K562 (cell line): ENCODE data around the gene UBN1.

Experiments
- EZH2 ChIP-seq: IDR thresholded peaks from 2 replicates; pipeline ENCODE4 v1.6.1; 2012; ENCODE audit warnings: low read depth, mild to moderate bottlenecking, inconsistent platforms, low read length, borderline replicate concordance
- FOXP1 ChIP-seq: sonication (generic); formaldehyde crosslinking; IDR thresholded peaks from 2 replicates; pipeline ENCODE4 v1.8.0; 2022; ENCODE audit warnings: mild to moderate bottlenecking, missing genetic modification reagents
- NFIC ChIP-seq: fragments of 450-650 bp; IDR thresholded peaks from 2 replicates; pipeline ENCODE4 v1.6.1; 2017; ENCODE audit warnings: mild to moderate bottlenecking, inconsistent platforms
- POLR2A ChIP-seq: fragments of 450-650 bp; conservative IDR thresholded peaks from 2 replicates; pipeline ENCODE4 v1.6.1; 2016
- POLR2AphosphoS5 ChIP-seq: IDR thresholded peaks from 2 replicates; pipeline ENCODE4 v1.6.1; 2011; ENCODE audit warnings: mild to moderate bottlenecking, low read depth, low read length, moderate library complexity; ENCODE audit not compliant: control insufficient read depth, insufficient read depth
- SRSF3 ChIP-seq: fragments of 200-400 bp; formaldehyde crosslinking; IDR thresholded peaks from 2 replicates; pipeline ENCODE4 v1.6.1; 2016; ENCODE audit warnings: mild to moderate bottlenecking, low read length, moderate library complexity; ENCODE audit not compliant: insufficient read depth
- YY1 ChIP-seq, 3 experiments: IDR thresholded peaks; 2 replicates each; pipeline ENCODE4 v1.6.1; 2011; ENCODE audit warnings: low read length in 2 of 3, mild to moderate bottlenecking in 2 of 3, moderate library complexity in 2 of 3, borderline replicate concordance in 1 of 3, control low read depth in 1 of 3, low read depth in 1 of 3; ENCODE audit not compliant: insufficient read depth in 3 of 3, insufficient replicate concordance in 2 of 3, control insufficient read depth in 1 of 3, insufficient read length in 1 of 3; ENCODE audit errors: extremely low read depth in 1 of 3
- ZNF408 ChIP-seq: fragments of 250-450 bp; sonication (Bioruptor Pico); IDR thresholded peaks from 2 replicates; pipeline ENCODE4 v1.4.0; 2020; ENCODE audit warnings: low read depth, mild to moderate bottlenecking, moderate library complexity
- ZNF785 ChIP-seq: fragments of 250-450 bp; sonication (Bioruptor Pico); IDR thresholded peaks from 2 replicates; pipeline ENCODE4 v1.4.0; 2020; ENCODE audit warnings: mild to moderate bottlenecking
- TF ChIP-seq, protein P1 (sequence below), 2 experiments: fragments of 450-650 bp in 1 of 2; IDR thresholded peaks; 2 replicates each; pipeline ENCODE4 v1.6.1; 2011 to 2017; ENCODE audit warnings: low read depth in 2 of 2, antibody characterized with exemption in 1 of 2, borderline replicate concordance in 1 of 2, low read length in 1 of 2, mild to moderate bottlenecking in 1 of 2, mixed read lengths in 1 of 2; ENCODE audit not compliant: control insufficient read depth in 1 of 2
- TF ChIP-seq, protein P2 (sequence below), 2 experiments: fragments of 450-650 bp in 1 of 2; sonication (generic) in 1 of 2; formaldehyde crosslinking in 1 of 2; IDR thresholded peaks in 1 of 2; conservative IDR thresholded peaks in 1 of 2; 2 replicates each; pipeline versions ENCODE4 v1.6.1 to v1.8.1; 2016 to 2023; ENCODE audit warnings: mild to moderate bottlenecking in 2 of 2, moderate library complexity in 2 of 2, inconsistent platforms in 1 of 2, missing genetic modification reagents in 1 of 2
- TF ChIP-seq, protein P3 (sequence below): IDR thresholded peaks from 3 replicates; pipeline ENCODE4 v1.6.1; 2011; ENCODE audit warnings: borderline replicate concordance, mild to moderate bottlenecking, moderate library complexity; ENCODE audit not compliant: insufficient read length; ENCODE audit errors: extremely low read depth

DNA sequence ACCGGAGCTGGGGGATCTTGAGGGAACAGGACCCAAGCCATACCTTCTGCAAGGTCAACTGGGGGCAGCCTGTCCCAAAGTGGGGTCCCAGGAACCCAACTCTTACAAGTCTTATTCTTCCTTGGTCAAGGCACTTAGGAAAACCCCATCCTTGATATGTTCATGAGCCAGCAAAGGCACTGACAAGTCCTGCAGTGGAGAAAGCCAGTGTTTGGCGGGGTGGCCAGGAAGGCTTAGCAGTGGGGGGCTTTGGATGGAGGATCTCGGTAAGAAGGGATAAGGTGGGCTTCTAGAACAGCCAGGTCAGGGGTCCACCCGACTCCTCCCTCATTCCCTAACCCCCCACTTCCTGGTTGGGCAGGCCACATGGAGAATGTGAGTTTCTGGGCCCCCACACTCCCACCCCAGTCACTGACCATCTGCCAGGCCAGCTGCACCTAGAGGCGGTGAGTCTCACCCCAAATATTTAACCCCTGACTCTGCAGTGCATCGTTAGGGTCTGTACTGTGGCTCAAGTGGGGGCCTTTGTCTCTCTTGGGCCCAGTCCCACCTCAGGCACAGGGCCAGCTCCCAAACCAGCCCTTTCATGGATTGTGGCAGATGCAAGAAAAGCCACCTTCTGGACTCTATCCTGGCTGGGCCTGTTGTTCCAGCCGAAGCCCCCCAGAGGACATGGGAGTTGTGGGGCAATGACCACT is 67.4 kb downstream of the UBN1 start:
- TF ChIP-seq, protein P1, sequence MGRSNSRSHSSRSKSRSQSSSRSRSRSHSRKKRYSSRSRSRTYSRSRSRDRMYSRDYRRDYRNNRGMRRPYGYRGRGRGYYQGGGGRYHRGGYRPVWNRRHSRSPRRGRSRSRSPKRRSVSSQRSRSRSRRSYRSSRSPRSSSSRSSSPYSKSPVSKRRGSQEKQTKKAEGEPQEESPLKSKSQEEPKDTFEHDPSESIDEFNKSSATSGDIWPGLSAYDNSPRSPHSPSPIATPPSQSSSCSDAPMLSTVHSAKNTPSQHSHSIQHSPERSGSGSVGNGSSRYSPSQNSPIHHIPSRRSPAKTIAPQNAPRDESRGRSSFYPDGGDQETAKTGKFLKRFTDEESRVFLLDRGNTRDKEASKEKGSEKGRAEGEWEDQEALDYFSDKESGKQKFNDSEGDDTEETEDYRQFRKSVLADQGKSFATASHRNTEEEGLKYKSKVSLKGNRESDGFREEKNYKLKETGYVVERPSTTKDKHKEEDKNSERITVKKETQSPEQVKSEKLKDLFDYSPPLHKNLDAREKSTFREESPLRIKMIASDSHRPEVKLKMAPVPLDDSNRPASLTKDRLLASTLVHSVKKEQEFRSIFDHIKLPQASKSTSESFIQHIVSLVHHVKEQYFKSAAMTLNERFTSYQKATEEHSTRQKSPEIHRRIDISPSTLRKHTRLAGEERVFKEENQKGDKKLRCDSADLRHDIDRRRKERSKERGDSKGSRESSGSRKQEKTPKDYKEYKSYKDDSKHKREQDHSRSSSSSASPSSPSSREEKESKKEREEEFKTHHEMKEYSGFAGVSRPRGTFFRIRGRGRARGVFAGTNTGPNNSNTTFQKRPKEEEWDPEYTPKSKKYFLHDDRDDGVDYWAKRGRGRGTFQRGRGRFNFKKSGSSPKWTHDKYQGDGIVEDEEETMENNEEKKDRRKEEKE (IDR thresholded peaks at IDR 0.05; ENCODE audit: borderline replicate concordance in 1 of 2, control insufficient read depth in 1 of 2, low read depth in 2 of 2, low read length in 1 of 2), result no peak
- no peak for TF ChIP-seq ZNF408 (CRISPR knock-in tag)
- TF ChIP-seq, protein P2, sequence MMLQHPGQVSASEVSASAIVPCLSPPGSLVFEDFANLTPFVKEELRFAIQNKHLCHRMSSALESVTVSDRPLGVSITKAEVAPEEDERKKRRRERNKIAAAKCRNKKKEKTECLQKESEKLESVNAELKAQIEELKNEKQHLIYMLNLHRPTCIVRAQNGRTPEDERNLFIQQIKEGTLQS (IDR thresholded peaks at IDR 0.05), result no peak
- TF ChIP-seq, protein P2 (CRISPR knock-in tag; conservative IDR thresholded peaks at IDR 0.05), result no peak
- TF ChIP-seq POLR2A, result no peak
- no peak for TF ChIP-seq NFIC
- TF ChIP-seq SRSF3, result no peak
- TF ChIP-seq FOXP1, result no peak
- TF ChIP-seq, protein P3, sequence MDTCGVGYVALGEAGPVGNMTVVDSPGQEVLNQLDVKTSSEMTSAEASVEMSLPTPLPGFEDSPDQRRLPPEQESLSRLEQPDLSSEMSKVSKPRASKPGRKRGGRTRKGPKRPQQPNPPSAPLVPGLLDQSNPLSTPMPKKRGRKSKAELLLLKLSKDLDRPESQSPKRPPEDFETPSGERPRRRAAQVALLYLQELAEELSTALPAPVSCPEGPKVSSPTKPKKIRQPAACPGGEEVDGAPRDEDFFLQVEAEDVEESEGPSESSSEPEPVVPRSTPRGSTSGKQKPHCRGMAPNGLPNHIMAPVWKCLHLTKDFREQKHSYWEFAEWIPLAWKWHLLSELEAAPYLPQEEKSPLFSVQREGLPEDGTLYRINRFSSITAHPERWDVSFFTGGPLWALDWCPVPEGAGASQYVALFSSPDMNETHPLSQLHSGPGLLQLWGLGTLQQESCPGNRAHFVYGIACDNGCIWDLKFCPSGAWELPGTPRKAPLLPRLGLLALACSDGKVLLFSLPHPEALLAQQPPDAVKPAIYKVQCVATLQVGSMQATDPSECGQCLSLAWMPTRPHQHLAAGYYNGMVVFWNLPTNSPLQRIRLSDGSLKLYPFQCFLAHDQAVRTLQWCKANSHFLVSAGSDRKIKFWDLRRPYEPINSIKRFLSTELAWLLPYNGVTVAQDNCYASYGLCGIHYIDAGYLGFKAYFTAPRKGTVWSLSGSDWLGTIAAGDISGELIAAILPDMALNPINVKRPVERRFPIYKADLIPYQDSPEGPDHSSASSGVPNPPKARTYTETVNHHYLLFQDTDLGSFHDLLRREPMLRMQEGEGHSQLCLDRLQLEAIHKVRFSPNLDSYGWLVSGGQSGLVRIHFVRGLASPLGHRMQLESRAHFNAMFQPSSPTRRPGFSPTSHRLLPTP, result no peak
- TF ChIP-seq EZH2, result no peak
- no peak for TF ChIP-seq YY1 (IDR thresholded peaks at IDR 0.05; ENCODE audit: borderline replicate concordance in 1 of 3, control insufficient read depth in 1 of 3, extremely low read depth in 1 of 3, insufficient read depth in 3 of 3, insufficient read length in 1 of 3, insufficient replicate concordance in 2 of 3, low read depth in 1 of 3, low read length in 2 of 3)
- no peak for TF ChIP-seq ZNF785 (CRISPR knock-in tag)
- no peak for TF ChIP-seq POLR2AphosphoS5
